DMS 273 (cell line): Measurements from ENCODE around the gene MYH15.
A peak's percentile ranks its signal among the peaks of the same experiment; 100 is the strongest.

Source experiments
- DNase-seq: peaks from one replicate; lab custom pipeline; 2025; ENCODE audit not compliant: unreplicated experiment; lab: John Stamatoyannopoulos, UW

The MYH15 gene

DNA sequence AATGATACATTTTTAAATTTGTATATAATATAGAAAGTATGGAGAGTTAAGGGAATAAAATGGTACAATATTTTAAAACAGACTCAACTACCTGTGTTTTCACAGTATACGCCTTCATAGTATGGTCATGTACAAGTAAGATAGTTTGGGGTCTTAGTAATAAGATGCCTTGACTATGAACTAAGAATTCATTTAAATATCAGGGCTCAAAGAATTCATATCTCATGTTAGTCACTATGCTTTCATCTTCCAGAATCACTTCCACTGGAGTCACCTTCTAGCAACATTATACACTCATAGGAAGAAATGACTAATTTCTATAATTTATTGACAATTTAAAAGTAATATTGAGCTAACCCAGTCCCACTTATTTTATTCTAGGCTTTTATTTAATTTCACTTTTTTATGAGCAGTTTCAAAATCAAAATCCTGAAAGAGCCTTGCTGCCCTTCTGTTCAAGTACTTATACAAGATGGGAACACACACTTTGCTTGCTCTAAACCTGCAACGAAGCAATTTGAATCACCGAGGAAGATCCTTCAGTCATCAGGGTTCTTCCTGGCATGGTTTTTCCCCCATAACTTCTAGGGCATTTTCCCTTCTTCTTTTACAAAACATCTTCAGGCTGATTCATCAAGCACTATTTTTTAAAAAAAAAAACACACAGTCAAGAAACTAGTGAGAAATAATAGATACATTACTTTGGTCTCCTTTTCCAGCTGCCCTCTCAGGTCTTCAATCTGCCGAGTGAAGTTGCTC, 94.1 kb downstream of the MYH15 start:
- no peak for DNase-seq

DNA sequence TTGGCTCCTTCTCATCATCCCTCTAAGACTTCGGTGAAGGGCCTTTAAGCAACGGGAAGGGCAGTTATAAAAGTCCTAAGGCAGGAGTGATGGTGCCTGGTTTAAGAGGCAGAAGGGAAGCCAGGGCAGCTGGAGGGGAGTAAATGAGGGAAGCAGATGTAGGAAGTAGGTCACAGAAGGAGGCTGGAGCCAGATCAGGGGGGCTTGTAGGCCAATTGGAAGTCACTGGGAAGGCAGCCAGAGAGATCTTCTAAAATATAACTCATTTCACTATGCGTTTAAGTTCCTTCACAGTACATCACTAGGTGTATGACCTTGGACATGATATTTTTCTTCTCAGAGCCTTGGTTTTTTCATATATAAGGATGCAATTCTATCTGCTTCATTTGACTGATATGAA, 94.7 kb downstream of the MYH15 start:
- DNase-seq, result peak; percentile 56

DNA sequence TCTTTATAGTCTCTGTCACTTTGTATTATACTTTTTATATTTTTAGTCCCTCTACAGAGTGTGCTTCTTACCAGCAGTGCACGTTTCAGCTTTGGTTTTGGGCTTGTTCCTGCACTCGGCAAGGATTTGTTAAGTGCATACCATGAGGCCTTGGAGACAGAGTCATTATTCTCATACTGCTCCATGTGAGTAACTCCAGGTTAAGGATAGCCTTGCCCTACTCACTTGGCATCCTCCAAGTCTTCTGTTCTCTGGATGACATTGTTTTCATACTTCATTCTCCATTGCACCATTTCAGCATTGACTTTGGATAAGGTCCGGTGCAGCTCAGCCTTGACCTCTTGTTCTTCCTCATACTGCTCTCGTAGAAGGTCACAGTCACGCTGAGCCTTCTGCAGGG, 96.4 kb downstream of the MYH15 start:
- no peak for DNase-seq

DNA sequence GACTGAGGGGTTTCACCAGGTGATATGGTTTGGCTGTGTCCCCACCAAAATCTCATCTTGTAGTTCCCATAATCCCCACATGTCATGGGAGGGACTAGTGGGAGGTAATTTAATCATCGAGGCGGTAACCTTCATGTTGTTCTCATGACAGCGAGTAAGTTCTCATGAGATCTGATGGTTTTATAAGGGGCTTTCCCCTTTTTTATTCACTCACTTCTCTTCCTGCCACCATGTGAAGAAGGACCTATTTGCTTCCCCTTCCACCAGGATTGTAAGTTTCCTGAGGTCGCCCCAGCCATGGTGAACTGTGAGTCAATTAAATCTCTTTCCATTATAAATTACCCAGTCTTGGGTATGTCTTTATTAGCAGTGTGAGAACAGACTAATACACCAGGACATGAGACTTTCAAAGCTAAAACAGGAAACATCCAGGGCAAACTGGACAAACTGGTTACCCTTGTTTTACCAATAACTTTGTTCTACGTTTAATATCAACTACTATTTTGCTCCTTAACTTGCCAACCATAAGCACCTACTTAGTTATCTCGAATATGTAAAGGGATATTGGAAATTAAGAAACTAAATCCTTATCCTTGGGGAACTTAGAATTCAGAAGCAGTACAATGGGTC, 98.2 kb downstream of the MYH15 start:
- DNase-seq, result no peak

DNA sequence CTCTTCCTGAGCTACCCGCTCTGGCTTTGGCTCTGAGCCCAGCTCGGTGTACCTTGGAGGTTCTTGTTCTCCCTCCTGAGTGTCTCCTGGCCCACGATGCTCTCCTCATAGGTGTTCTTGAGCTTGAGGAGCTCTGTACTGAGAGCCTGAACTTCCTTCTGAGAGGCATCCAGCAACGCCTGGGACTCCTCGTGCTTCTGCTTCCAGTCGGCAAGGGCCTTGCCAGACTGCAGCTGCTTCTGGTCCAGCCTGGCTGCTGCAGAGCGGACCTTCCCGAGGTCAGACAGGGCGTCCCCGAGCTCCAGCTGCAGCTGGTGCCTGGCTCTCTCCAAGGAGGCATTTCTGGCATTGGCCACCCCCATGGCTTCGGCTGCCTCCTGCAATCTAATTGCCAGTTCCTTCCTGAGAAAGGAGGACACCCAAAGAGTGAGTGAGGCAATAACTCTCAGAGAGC, 99.8 kb downstream of the MYH15 start:
- DNase-seq, result no peak

DNA sequence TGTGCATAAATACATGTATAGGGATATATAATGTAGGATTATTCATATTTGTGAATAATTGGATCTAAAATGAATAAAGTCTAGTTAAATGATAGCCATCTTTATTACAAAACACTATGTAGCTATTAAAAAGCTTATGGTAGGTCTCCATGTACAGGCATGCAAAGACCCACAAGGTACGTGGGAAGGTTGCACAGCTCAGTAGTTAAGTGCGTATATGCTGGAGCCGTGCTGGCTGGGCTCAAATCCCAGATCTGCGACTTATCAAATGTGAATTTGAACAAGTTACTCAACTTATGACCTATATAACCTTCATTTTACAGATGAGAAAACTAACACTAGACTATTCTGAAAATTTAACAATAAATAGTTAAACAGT, 100.6 kb downstream of the MYH15 start:
- no peak for DNase-seq

DNA sequence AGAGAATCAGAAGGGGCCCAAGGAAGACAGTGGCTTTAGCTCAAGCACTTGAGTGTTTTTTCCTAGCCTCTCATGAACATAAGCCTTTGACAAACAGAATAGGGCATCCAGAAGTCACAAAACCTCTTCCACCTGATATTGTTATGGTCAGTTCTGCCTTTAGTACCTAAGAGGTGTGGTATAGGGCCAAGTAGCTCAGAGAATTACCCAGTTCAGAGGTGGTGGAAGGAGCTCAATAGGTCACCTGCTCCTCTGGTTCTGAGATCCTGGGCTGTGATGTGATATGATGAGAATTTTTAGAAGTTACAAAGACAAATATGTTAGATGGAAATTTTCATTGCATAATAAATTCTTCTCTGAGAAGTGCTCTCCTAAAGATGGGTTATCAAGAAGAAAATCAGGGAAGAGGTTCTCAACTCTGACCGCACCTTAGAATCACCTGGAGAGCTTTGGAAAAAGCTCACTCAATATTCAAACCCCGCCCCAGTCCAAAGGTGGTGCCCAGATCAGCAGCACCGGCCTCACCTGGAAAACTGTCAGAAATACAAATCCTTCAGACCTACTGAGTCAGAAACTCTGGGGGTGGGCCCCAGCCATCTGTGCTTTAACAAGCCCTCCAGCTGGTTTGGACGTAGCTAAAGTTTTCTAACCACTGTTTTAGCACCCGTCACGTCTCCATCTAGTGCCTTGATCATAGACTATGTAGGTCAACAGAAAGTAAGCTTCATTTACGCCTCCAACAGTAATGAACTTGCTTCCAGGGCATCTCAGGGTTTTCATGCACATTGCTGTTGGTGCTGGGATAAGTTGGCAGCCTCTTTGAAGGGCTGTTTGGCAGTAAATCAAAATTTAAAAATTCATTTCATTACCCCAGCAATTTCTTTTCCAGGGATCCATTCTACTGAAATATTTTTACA, 101.3 kb downstream of the MYH15 start:
- DNase-seq, result peak; percentile 20

DNA sequence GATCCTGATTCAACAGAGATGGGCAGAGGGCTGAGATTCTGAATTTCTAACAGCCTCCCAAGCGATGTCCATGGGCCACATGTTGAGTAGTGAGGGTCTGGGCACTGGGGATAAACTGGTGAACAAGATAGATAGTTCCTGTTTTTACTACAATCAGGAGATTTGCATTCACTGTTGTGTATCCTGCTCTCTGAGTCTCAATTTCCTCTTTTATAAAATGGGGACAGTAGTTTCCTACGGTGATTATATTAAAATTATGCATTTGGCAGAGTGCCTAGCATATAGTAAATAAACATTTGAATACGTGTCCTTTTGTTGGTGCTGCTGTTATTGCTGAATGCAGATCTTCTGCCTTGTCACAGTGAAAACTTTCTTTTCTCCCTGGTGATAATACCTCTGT, 102.5 kb downstream of the MYH15 start:
- DNase-seq, result no peak

DNA sequence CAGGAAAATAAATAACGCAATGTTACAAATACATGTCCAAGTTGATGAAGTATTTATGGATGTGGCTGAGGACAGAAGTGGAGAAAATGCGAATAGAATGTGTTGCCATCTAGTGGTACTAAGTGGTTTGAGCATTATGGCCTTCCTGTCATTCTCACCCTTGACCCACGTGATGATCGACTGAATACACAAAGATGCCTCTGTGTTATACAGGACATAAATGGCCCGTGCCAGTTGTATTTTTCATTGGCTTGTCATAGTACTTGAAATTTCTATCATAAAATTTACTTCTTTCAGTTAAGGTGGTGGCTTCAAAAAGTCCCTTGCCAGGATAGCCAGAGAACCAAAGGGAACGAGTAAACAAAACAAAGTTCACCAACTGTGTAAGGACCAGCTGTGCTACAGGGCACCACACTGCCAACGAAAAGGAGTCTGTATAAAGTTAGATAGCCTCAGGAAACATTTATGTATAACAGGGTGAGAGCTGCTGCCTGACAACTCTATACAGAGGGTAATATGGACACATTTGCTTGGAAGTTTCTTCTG, 103.7 kb downstream of the MYH15 start:
- peak; percentile 88 for DNase-seq

DNA sequence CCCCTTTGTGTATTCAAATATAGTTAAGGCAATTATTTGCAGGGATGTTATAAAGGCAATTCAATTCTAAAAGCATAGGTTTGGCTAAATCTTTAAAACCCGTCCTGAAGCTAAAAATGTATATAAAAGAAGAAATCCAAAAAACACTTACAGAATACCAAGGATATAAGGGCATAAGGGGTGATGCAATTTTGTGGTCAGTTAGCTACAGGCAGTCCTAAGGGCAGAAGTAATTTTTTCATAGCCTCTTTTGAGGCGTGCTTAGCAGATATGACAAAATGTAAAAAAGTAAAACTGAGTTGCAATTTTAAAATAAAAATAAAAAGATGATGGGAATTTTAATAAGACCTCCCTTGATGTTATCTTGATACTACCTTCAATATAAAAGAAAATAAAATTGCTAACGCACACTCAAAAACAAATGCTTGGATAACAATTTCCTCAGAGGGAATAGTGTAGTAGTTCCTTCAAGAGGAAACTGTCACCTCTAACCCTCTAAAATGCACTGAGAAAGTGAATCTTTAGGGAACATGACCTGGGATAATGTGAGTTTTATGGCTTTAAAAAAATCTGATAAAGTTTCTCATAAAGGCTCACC, 104.2 kb downstream of the MYH15 start:
- no peak for DNase-seq

DNA sequence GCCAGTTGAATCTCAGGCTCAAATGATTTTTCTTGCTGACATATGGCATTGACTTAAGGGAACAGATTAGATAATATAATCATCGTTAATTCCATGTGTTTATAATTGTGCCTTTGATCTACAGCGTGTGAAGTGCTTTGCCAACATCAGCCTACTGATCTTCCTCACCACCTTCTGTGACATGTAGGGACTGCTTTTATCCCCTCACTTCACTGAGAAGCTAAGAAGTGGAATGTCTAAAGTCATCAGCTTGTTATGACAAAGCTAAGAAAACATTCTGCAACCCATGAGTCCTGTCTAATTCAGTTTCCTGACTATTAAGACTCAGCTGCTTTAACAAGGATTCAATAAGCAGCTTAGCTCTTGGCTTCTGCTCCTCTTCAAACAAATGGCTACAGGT, 106.0 kb downstream of the MYH15 start:
- peak; percentile 65 for DNase-seq

DNA sequence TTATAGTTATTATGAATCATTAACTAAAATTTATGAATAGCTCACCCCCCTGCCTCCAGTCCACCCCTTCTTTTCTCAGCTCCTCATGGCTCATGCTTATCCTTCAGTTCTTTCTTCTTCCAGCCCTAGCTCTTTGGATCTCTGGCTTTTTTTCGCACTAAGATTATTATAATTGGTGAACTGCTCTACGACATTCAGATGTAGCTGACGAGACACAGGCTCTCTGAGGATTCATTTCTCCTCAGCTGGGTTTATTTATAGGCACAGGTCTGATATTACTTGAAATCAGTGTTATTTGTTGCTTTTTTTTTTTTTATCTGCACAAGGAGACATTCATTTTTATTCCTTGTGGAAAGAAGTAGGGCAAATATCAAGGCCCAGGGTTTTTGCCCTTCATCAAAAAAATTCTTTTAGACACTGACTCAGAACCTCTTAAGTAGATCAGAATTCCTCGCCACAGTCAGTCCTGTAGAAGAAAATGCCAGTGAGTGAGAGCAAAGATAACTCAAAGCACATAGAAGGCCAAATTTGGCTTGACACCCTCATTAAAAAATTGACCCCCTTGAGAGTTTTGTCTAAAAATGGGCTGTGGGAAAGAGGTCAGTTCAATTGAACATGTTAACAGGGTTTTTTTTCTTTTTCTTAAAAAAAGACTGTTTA, 106.6 kb downstream of the MYH15 start:
- DNase-seq, result no peak

DNA sequence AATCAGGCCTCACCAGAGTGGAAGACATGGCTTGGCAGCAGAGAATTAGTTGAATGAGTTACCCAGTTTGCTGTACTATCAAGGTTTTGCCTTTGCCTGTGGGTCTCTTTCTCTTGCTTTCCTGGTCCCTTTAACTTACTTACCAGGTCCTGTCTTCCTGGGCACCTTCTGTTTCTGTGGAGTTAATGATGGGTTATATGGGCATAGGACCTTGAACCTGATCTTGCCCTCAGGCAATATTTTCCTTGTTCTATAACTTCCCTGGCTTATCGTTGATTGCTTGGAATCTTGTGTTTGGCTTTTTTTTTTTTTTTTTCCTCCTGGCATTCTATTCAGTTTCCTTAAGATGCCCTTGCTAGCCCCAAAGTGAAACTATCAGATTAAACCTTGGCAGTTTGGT, 107.2 kb downstream of the MYH15 start:
- DNase-seq, result peak; percentile 28

DNA sequence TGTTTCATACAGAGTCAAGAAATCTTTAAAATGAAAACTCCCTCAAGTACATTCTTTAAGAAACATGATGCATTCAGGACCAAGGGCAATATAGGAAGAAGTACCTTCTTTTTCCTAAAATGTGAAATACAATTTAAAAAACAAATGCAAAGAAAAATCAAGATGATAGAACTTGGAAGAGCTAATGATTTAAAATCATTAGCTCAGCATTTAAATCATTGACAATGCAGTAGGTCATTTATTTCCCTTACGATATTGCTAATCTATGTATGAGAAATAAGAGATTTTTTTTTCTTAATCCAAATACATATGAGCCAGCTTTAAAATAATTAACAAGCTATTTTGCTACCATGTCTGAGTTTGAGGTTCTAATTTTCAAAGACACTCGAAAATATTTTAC, 108.6 kb downstream of the MYH15 start:
- no peak for DNase-seq

DNA sequence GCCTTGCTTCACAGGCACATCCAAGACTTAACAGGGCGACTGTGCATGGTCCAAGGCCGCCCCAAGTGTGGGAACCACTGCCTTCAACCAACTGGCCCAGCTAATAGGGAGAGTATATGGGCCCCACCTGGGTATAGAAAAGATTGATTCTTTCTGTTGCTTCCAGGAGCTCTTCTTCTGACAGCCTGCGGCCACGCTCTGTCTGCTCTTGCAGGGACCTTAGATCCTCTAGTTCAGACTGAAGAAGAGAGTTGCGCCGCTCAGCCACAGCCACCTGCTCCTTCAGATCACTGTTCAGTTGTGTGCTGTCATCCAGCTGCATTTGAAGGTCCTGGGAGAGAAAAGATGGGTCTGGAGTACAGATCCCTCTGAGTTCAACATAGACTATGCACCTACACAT, 111.9 kb downstream of the MYH15 start:
- no peak for DNase-seq

DNA sequence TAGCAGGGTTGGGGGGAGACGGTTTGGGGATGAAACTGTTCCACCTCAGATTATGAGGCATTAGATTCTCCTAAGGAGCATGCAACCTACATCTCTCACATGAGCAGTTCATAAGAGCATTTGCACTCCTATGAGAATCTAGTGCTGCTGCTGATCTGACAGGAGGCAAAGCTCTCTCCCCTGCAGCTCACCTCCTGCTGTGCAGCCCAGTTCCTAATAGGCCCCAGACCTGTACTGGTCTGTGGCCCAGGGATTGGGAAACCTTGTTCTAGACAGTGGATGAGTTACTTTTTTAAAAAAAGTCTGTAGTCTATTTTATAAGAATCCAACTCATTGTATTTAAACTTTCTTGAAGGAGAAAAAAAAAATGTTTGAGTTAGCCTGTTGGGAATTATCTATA, 114.1 kb downstream of the MYH15 start:
- DNase-seq, result no peak

DNA sequence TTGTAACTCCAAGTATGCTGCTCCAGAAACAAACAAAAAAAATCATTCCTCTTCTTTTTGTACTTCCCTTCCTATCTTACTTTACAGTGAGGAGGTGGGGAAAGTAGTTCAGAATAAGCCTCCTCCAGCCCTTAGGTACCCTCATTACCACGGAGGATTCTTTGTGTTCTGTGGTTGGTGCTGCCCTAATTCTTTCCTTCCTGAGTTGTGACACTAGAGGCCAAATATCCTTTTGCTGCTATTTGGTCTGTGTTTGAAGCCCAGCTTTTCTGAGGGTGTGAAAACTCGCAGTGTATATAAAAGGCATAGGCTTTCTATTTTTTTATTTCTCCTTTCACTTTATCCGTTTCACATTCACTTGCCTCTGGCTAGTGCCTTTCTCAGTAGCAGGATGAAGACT, 115.8 kb downstream of the MYH15 start:
- no peak for DNase-seq

DNA sequence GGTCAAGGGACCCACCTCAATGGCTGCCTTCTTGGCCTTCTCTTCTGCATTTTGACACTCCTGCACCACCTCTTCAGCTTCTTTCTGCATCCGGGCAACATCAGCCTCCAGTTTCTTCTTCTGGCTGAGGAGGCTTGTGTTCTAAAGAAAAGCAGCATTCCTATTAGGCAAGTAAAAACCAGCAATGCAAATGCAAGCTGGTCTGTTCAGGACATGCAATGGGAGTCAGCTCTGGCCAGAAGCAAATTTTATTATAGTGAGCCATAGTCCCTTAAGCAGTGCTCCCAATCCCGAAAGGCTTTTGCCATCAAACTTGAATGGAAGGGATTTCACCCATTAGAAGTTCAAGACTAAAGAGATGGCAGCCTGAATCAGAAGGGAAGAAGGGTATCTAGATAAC, 116.4 kb downstream of the MYH15 start:
- no peak for DNase-seq

DNA sequence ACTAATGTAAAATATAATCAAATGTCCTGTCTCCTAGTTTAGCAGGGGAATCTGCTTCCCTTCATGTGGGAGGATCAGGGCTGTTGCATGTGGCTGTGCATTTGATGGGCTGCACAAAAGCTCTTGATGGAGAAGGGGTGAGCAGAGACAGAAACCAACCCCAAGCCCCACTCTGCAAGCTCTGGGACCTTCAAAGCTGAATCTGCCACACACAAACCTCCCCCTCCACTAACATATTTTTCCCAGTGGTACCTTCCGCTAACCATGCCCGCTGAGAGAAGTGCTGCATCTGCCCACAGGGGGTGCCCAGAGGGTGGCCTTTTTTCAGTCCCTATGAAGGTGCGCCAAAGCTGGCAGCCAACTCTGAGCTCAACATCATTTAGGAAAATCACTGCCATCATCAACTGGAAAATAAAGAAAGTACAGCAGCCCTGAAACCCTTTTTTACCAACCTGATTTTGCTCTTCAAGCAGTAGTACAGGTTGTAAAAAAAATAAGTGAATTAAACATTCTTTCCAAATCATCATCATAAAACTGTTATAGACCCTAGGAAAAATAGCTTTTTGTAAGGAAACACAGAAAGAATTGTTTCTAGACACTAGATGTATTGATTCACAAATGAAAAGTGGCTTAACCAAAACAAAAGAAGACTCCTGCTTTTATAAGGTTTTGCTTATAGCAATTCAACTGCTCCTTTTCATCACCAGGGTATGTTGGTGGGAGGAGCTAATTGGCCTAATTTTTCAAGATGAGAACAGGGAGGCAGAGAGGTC, 117.1 kb downstream of the MYH15 start:
- peak; percentile 55 for DNase-seq
